ENCODE data around the gene ACTL9. TPM values are rescaled to one million over a fixed set of nuclear protein-coding genes. Genes with fewer than 3 reads are reported as not detected.

The ACTL9 gene
- total RNA-seq, 1 experiment from 2014 or later = not detected

GRCh38 chr19:8700956-8701355 is 2.4 kb upstream of the ACTL9 start:
- Mint-ChIP-seq H3K27ac (no peak overlapping the region), H3K4me3 (no peak overlapping the region), H3K4me1 (no peaks in the 10 kb centered on the region), H3K27me3 (ENCODE audit: low read depth) (peaks cover 14% of the 10 kb centered on the region), H3K9me3 (peaks cover 44% of the 10 kb centered on the region), H3K36me3 (peaks cover 11% of the 10 kb centered on the region; the same call in 1 of the 2 replicates)
- DNase-seq (ENCODE audit: low spot score) (no peak), ATAC-seq (no peak)
- no peak for TF ChIP-seq NFYB (CRISPR knock-in tag; conservative IDR thresholded peaks at IDR 0.05; ENCODE audit: low read depth)
- no peak for TF ChIP-seq JUN (CRISPR knock-in tag; IDR thresholded peaks at IDR 0.05)
- no peak for TF ChIP-seq NR3C1 (CRISPR knock-in tag; conservative IDR thresholded peaks at IDR 0.05; ENCODE audit: low read depth)
- TF ChIP-seq CBFB (CRISPR knock-in tag; IDR thresholded peaks at IDR 0.05; ENCODE audit: low read depth) = no peak
- TF ChIP-seq SMAD3 (CRISPR knock-in tag; IDR thresholded peaks at IDR 0.05; ENCODE audit: borderline replicate concordance) = no peak
- TF ChIP-seq CREM (CRISPR knock-in tag; IDR thresholded peaks at IDR 0.05) = no peak
- TF ChIP-seq ZNF121 (CRISPR knock-in tag; IDR thresholded peaks at IDR 0.05) = no peak
- TF ChIP-seq ZNF232 (CRISPR knock-in tag; IDR thresholded peaks at IDR 0.05) = no peak
- TF ChIP-seq RELA (CRISPR knock-in tag; IDR thresholded peaks at IDR 0.05; ENCODE audit: borderline replicate concordance) = no peak
- TF ChIP-seq ZNF219 (CRISPR knock-in tag; IDR thresholded peaks at IDR 0.05; ENCODE audit: borderline replicate concordance) = no peak
- TF ChIP-seq ZNF512 (CRISPR knock-in tag; IDR thresholded peaks at IDR 0.05; ENCODE audit: borderline replicate concordance) = no peak
- no peak for TF ChIP-seq USF1 (CRISPR knock-in tag; IDR thresholded peaks at IDR 0.05)
- TF ChIP-seq CREB1 (CRISPR knock-in tag; IDR thresholded peaks at IDR 0.05) = no peak
- no peak for TF ChIP-seq USF2 (CRISPR knock-in tag; IDR thresholded peaks at IDR 0.05)
- ChIA-PET CTCF (no interaction called here), POLR2A (no interaction called here)

GRCh38 chr19:8699908-8700307 is 1.3 kb upstream of the ACTL9 start:
- H3K27me3 Mint-ChIP-seq (ENCODE audit: low read depth) = peaks cover 18% of the 10 kb centered on the region
- POLR2A ChIA-PET = no interaction called here
- ATAC-seq (no peak), DNase-seq (ENCODE audit: low spot score) (no peak)
- H3K4me1 Mint-ChIP-seq = no peaks in the 10 kb centered on the region
- H3K27ac Mint-ChIP-seq = no peak overlapping the region
- CTCF ChIA-PET = interaction anchor here (0.6 kb wide), 1 partner anchor 221 kb away, joined by 4 read pairs; no protein-coding TSS in a partner anchor
- H3K9me3 Mint-ChIP-seq = peaks cover 45% of the 10 kb centered on the region
- H3K36me3 Mint-ChIP-seq = peaks cover 12% of the 10 kb centered on the region; the same call in 1 of the 2 replicates
- H3K4me3 Mint-ChIP-seq = no peak overlapping the region
- TF ChIP-seq MAX (CRISPR knock-in tag; IDR thresholded peaks at IDR 0.05) (no peak), SP1 (CRISPR knock-in tag; conservative IDR thresholded peaks at IDR 0.05) (no peak), JAZF1 (CRISPR knock-in tag; IDR thresholded peaks at IDR 0.05) (no peak), USF1 (CRISPR knock-in tag; IDR thresholded peaks at IDR 0.05) (no peak), TEAD1 (CRISPR knock-in tag; IDR thresholded peaks at IDR 0.05) (no peak), ZNF317 (CRISPR knock-in tag; IDR thresholded peaks at IDR 0.05; ENCODE audit: borderline replicate concordance, low read depth) (no peak), ZNF512 (CRISPR knock-in tag; IDR thresholded peaks at IDR 0.05; ENCODE audit: borderline replicate concordance) (no peak), ZNF425 (CRISPR knock-in tag; conservative IDR thresholded peaks at IDR 0.05) (no peak), RORB (CRISPR knock-in tag; IDR thresholded peaks at IDR 0.05) (no peak), ZBTB43 (CRISPR knock-in tag; IDR thresholded peaks at IDR 0.05) (no peak), CBFB (CRISPR knock-in tag; IDR thresholded peaks at IDR 0.05; ENCODE audit: low read depth) (no peak)

Data from WTC11 (cell line).